Muscle layer of duodenum (tissue), 2 donors: ENCODE data around the gene PLCH1.

Experiments
- H3K27ac ChIP-seq: one replicate; pipeline ENCODE4 v1.7.0; 2013; ENCODE audit warnings: mild to moderate bottlenecking, low read length
- H3K27me3 ChIP-seq: one replicate; pipeline ENCODE4 v1.7.0; 2013; ENCODE audit warnings: low read depth, mild to moderate bottlenecking, control low read depth, low read length
- H3K36me3 ChIP-seq, 2 donors: one replicate each; pipeline ENCODE4 v1.7.0; 2013; ENCODE audit warnings: low read length in 2 of 2, control low read depth in 1 of 2, mild to moderate bottlenecking in 1 of 2; ENCODE audit not compliant: insufficient read depth in 2 of 2, control insufficient read depth in 1 of 2
- H3K4me1 ChIP-seq, 2 donors: one replicate each; pipeline ENCODE4 v1.7.0; 2013; ENCODE audit warnings: low read length in 2 of 2, mild to moderate bottlenecking in 2 of 2, control low read depth in 1 of 2, moderate library complexity in 1 of 2; ENCODE audit not compliant: insufficient read depth in 2 of 2, control insufficient read depth in 1 of 2
- H3K4me3 ChIP-seq, 2 donors: one replicate each; pipeline ENCODE4 v1.7.0; 2013; ENCODE audit warnings: low read length in 2 of 2, low read depth in 1 of 2, mild to moderate bottlenecking in 1 of 2
- H3K9me3 ChIP-seq, 2 donors: one replicate each; pipeline ENCODE4 v1.7.0; 2013; ENCODE audit warnings: low read length in 2 of 2, control low read depth in 1 of 2, mild to moderate bottlenecking in 1 of 2; ENCODE audit not compliant: control insufficient read depth in 1 of 2
- donor health status: healthy.

The PLCH1 gene

DNA sequence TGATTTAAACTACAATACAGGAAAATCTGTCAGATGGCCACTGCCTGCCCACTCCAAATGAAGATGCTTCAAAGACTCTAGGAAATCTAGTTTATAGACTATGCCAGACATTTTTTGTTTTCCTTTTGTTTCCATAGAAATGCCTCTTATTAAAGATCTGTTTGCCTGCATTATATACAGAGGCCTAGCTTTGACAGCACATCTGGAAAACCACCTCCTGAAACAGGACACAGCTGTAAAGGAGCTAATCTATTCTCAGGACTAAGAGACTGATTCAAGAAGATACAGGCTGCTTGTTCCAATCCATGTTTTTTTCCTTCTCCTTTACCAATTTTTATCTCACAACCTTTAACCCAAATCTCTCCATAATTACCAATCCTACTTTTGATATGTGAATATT, 376.1 kb downstream of the PLCH1 start:
- Histone ChIP-seq H3K27me3 (no peaks in the 10 kb centered on the region), H3K4me3 (no peak overlapping the region), H3K36me3 (no peaks in the 10 kb centered on the region), H3K4me1 (peaks cover 0 to 4% of the 10 kb centered on the region in 2 donors), H3K9me3 (peaks cover 0 to 5% of the 10 kb centered on the region in 2 donors), H3K27ac (no peak overlapping the region)

GRCh38 chr3:155367506-155367905, 377.4 kb downstream of the PLCH1 start:
- H3K27ac ChIP-seq: no peak overlapping the region
- H3K27me3 ChIP-seq: no peaks in the 10 kb centered on the region
- peaks cover 0 to 5% of the 10 kb centered on the region in 2 donors for H3K9me3 ChIP-seq
- peaks cover 0 to 4% of the 10 kb centered on the region in 2 donors for H3K4me1 ChIP-seq
- no peaks in the 10 kb centered on the region for H3K36me3 ChIP-seq
- no peak overlapping the region for H3K4me3 ChIP-seq

- peaks cover 0 to 4% of the 10 kb centered on the region in 2 donors for H3K4me1 ChIP-seq
- H3K27ac ChIP-seq: no peak overlapping the region
- no peak overlapping the region for H3K4me3 ChIP-seq
Measured at GRCh38 chr3:155365178-155365783, 379.6 kb downstream of the PLCH1 start.

GRCh38 chr3:155364492-155364891, 380.4 kb downstream of the PLCH1 start:
- Histone ChIP-seq H3K27me3 (no peaks in the 10 kb centered on the region), H3K9me3 (peaks cover 0 to 5% of the 10 kb centered on the region in 2 donors), H3K4me1 (no peaks in the 10 kb centered on the region), H3K4me3 (no peak overlapping the region), H3K27ac (no peak overlapping the region), H3K36me3 (no peaks in the 10 kb centered on the region)

More at GRCh38 chr3:155365178-155365783, 379.6 kb downstream of the PLCH1 start:
- H3K27me3 ChIP-seq: no peaks in the 10 kb centered on the region
- no peaks in the 10 kb centered on the region for H3K36me3 ChIP-seq
- H3K9me3 ChIP-seq: peaks cover 0 to 5% of the 10 kb centered on the region in 2 donors

DNA sequence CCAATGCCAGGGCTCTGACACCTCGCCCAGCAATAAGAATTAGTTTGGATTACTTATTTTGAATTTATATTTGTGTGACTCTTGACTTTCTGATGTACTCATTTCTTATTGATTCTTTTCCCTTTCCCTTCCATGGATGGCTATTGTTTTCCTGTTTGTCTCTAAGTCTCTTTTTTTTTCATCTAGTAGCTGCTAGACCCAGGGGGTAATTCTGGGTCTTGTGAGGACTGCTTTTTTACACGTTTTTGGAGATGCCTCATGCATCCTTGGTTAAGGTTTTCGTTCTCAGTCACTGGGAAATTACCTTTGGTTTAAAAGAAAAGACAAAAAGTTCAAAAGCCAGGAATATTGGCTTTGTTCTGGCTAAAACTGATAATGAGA, 381.2 kb downstream of the PLCH1 start:
- Histone ChIP-seq H3K4me3 (no peak overlapping the region), H3K27ac (no peak overlapping the region), H3K27me3 (no peaks in the 10 kb centered on the region), H3K4me1 (no peaks in the 10 kb centered on the region), H3K9me3 (peaks cover 0 to 5% of the 10 kb centered on the region in 2 donors), H3K36me3 (no peaks in the 10 kb centered on the region)

DNA sequence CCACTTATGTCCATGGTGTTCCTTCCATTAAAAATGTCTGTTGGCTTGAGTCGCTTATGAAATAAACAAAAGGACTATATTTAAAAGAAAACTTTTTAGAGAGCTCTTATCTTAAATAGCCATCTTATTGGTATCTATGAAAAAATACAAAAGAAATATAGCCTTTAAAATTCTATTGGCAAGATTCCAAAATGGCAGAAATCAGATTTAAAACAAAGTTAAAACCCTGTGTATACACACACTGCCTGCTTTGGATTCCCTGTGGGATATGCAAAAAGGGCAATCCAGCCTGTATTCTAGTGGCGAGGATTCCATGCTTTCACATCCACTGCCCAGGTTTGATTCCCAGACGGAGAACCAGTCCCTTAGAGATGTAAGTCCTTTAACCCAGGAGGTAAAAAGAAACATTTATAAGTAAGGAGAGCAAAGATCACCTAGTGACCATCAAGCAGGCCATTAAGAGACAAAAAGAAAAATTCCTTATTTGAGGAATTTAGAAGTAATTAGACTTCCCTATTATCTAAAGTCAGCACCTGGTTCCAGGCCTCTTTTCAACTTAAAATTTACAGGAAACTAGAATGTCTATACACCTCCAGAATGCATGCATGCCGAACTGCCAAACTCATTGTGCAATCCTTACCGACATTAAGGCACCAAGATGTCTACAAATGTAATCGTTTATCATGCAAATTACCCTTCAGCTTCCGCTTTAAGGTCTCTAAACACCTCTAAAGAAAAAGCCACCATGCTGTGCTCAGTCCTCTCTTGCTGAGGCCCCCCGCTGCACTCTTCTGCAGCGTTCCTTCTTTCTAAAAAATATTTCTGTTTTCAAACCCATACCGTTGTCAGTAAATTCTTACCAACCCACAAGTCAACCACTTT, 381.8 kb downstream of the PLCH1 start:
- H3K27me3 ChIP-seq: no peaks in the 10 kb centered on the region
- no peak overlapping the region for H3K27ac ChIP-seq
- no peaks in the 10 kb centered on the region for H3K36me3 ChIP-seq
- H3K4me1 ChIP-seq: no peaks in the 10 kb centered on the region
- no peak overlapping the region for H3K4me3 ChIP-seq
- peaks cover 0 to 5% of the 10 kb centered on the region in 2 donors for H3K9me3 ChIP-seq

- Histone ChIP-seq H3K27me3 (no peaks in the 10 kb centered on the region), H3K9me3 (peaks cover 0 to 1% of the 10 kb centered on the region in 2 donors), H3K4me1 (no peaks in the 10 kb centered on the region), H3K4me3 (no peak overlapping the region), H3K27ac (no peak overlapping the region), H3K36me3 (no peaks in the 10 kb centered on the region)
Measured at GRCh38 chr3:155360281-155360680, 384.6 kb downstream of the PLCH1 start.

DNA sequence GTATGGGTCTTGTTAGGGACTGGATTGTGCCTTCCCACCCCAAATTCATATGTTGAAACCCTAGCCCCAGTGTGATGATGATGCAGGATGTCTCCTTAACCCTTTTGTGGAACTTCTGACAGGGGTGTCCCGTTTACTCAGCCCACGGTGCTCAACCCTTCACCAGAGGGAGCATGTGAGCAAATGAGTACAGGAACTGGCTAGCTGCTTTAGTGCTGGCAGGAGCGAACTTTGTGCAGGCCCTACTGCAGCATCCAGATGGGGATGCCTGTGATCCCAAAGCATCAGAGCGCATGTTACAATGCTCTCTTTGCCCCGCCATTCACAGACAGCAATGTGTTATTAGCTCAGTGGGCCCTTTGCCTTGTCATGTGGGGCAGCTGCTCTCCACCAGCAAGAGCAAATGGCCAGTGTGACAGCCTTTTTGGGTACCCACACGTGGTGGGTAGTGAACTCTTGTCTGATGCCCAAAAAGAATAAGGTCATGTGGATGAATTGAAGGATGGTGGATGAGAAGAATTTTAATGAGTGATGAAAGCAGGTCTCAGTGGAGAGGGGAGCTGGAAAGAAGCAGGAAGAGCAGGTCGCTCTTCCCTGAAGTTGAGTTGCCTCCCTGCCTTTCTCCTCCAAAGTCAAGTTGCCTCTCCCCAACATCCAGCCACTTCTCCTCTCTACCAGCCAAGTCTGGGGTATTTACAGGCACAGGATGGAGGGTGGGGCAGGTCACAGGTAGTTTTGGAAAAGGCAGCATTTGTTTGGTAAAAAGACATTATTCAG, 388.1 kb downstream of the PLCH1 start:
- Histone ChIP-seq H3K36me3 (no peaks in the 10 kb centered on the region), H3K9me3 (no peaks in the 10 kb centered on the region)

DNA sequence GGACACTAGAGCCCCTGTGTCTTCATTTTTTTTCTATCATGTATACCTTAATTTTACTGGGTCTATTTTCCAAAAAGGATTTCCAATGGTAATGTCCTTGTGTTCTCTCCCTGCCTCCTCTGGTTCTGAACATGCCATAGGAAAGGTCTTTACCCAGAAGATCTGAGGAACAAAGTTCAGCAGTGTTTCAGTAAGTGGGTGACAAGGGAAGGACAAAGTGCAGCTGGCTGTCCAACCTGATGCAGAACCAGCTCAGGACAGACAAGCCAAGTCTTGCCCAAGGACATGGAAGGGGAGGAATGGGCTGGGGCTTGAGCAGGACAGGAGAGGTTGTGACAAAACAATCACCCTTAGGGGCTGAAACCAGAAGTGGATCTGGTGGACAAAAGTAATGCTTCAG, 390.2 kb downstream of the PLCH1 start:
- Histone ChIP-seq H3K4me1 (no peaks in the 10 kb centered on the region), H3K27ac (no peak overlapping the region), H3K4me3 (no peak overlapping the region), H3K9me3 (no peaks in the 10 kb centered on the region), H3K27me3 (no peaks in the 10 kb centered on the region), H3K36me3 (no peaks in the 10 kb centered on the region)

More for the DNA sequence above, 388.1 kb downstream of the PLCH1 start:
- no peaks in the 10 kb centered on the region for H3K4me1 ChIP-seq
- no peaks in the 10 kb centered on the region for H3K27me3 ChIP-seq
- no peak overlapping the region for H3K4me3 ChIP-seq
- H3K27ac ChIP-seq: no peak overlapping the region

DNA sequence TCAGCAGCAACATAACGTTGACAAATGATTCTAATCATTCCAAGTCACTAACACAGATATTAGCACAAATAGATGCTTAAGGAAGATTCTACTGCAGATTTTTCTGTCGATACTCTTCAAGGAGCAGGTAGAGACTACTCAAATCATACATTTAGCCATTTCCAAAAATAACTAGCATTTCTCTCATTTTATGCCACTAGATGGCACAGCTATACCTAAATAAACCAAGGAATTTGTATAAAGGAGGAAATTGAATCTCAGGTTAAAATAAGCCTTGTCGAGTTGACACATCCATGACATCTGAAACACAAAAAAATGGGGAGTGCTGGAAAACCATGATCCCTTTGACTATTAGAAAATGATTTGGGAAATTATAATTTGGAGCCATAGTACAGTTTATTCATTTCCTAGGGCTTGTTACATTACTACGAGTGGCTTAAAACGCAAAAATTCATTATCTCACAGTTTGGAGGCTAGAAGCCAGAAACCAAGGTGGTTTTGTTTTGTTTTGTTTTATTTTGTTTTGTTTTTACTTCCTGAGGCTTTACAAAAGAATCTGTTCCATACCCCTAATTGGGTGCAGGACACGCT, 391.9 kb downstream of the PLCH1 start:
- Histone ChIP-seq H3K9me3 (no peaks in the 10 kb centered on the region), H3K36me3 (no peaks in the 10 kb centered on the region), H3K4me3 (no peak overlapping the region), H3K4me1 (no peaks in the 10 kb centered on the region), H3K27me3 (no peaks in the 10 kb centered on the region), H3K27ac (no peak overlapping the region)

GRCh38 chr3:155350571-155350970, 394.3 kb downstream of the PLCH1 start:
- no peaks in the 10 kb centered on the region for H3K4me1 ChIP-seq
- H3K4me3 ChIP-seq: no peak overlapping the region
- no peaks in the 10 kb centered on the region for H3K36me3 ChIP-seq
- H3K9me3 ChIP-seq: no peaks in the 10 kb centered on the region
- H3K27ac ChIP-seq: no peak overlapping the region
- no peaks in the 10 kb centered on the region for H3K27me3 ChIP-seq
